ENCODE measurements around the gene AMER2. TPM values are rescaled to one million over a fixed set of nuclear protein-coding genes. Genes with fewer than 3 reads are reported as not detected.

The AMER2 gene
- polyA plus RNA-seq, 1 donor (not counting 4 experiments of a cell fraction or from before 2014, with no cell fraction given) = not detected

DNA sequence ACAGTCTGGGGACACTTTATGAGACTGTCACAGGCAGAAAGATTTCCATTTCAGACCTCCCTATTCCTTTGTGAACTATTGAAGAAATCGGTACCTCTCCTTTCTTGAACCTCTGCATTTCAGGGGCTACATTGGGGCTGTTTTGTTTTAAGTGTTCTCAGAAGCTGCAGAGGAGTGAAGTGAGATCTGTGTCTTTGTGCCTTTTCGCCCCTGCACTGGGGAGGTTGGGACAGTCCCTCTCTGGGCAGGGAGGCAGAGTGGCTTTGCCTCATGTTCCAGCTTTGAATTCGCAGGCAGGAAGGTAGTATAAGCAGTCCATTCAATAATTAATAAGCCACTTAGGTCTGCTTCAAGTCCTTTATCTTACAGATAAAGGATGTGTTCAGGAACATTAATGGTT lies 9.5 kb upstream of the AMER2 start:
- no peak for FAIRE-seq
- no peak overlapping the region for H3K4me2 ChIP-seq (ENCODE audit: control insufficient read depth, extremely low read depth, insufficient read depth, low read depth, low read length)
- no peaks in the 10 kb centered on the region for H3K9me1 ChIP-seq (ENCODE audit: control insufficient read depth, extremely low read depth, insufficient read depth, low read length)
- dilution Hi-C loops (cut with MboI; ENCODE audit: extremely low pct_ligation_motif_present, low sequenced_read_pairs) = no loop called here
- no peaks in the 10 kb centered on the region for H3K36me3 ChIP-seq (ENCODE audit: control insufficient read depth in 2 of 2, extremely low read depth in 1 of 2, insufficient read depth in 2 of 2, low read length in 2 of 2)
- no peak overlapping the region for H3K4me3 ChIP-seq (ENCODE audit: control insufficient read depth in 2 of 3, extremely low read depth in 1 of 3, insufficient read depth in 2 of 3, low read depth in 1 of 3, low read length in 3 of 3)
- TF ChIP-seq CTCF (optimal IDR thresholded peaks at IDR 0.05 in 1 of 3, IDR thresholded peaks at IDR 0.05 in 1 of 3, conservative IDR thresholded peaks at IDR 0.05 in 1 of 3; ENCODE audit: extremely low read depth in 1 of 3, insufficient read depth in 2 of 3, low read length in 3 of 3) (no peak), EZH2 (IDR thresholded peaks at IDR 0.05; ENCODE audit: low read length) (no peak)
- no peaks in the 10 kb centered on the region for H3K9me3 ChIP-seq (ENCODE audit: control insufficient read depth, low read depth, low read length)
- DNase-seq (ENCODE audit: low read depth, low spot score) = no peak
- H4K20me1 ChIP-seq (ENCODE audit: control insufficient read depth, extremely low read depth, insufficient read depth, low read length) = no peaks in the 10 kb centered on the region
- H2AFZ ChIP-seq (ENCODE audit: control insufficient read depth, low read length) = no peak overlapping the region
- peaks cover 4% of the 10 kb centered on the region for H3K27me3 ChIP-seq (ENCODE audit: control insufficient read depth, extremely low read depth, insufficient read depth, low read length)
- no peaks in the 10 kb centered on the region for H3K79me2 ChIP-seq (ENCODE audit: control insufficient read depth, insufficient read depth, low read length)
- no peak overlapping the region for H3K27ac ChIP-seq (ENCODE audit: control insufficient read depth, insufficient read depth, low read length)
- H3K9ac ChIP-seq (ENCODE audit: control insufficient read depth, extremely low read depth, insufficient read depth, low read length) = no peak overlapping the region
- no peaks in the 10 kb centered on the region for H3K4me1 ChIP-seq (ENCODE audit: control insufficient read depth, extremely low read depth, insufficient read depth, low read length)

DNA sequence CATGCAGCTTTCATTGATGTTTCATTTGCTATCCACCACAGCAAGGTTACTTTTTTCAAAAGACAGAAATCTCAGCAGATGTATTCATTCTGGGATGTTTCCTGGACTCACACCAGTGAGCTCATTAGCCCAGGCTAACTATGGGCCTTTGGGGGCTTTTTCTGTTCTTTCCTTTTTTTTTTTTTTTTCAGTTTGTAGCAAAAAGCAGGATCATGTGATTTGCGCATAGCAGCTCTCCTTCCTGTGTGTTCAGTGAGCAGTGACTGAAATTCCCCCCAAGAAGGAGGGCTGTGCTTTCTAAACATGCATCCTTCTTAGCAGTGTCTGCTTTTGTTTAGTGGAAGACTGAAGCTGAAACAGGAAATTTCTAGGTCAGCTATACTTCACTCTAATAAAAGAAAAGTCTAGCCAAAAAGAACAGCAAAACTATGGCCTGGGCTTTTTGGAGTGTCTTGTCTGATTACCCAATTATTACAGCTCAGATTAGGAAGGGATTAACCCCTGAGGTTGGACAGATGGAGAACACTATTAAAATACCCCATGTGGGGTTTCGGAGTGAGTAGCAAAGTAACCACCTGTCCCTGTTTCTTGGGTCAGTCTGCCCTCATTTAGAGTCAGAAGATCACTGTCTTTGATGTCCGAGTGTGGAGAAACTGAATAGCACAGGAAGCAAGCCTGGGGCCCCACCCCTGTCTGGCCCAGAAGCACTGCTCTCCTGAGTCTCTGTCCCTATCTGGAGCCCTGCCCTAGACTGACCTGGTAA lies 8.9 kb upstream of the AMER2 start:
- Histone ChIP-seq H3K27me3 (ENCODE audit: control insufficient read depth, extremely low read depth, insufficient read depth, low read length) (peaks cover 2% of the 10 kb centered on the region), H4K20me1 (ENCODE audit: control insufficient read depth, extremely low read depth, insufficient read depth, low read length) (no peaks in the 10 kb centered on the region), H3K9me1 (ENCODE audit: control insufficient read depth, extremely low read depth, insufficient read depth, low read length) (no peaks in the 10 kb centered on the region), H3K9ac (ENCODE audit: control insufficient read depth, extremely low read depth, insufficient read depth, low read length) (no peak overlapping the region), H3K36me3 (ENCODE audit: control insufficient read depth in 2 of 2, extremely low read depth in 1 of 2, insufficient read depth in 2 of 2, low read length in 2 of 2) (no peaks in the 10 kb centered on the region), H3K4me3 (ENCODE audit: control insufficient read depth in 2 of 3, extremely low read depth in 1 of 3, insufficient read depth in 2 of 3, low read depth in 1 of 3, low read length in 3 of 3) (no peak overlapping the region), H3K4me1 (ENCODE audit: control insufficient read depth, extremely low read depth, insufficient read depth, low read length) (no peaks in the 10 kb centered on the region), H3K27ac (ENCODE audit: control insufficient read depth, insufficient read depth, low read length) (no peak overlapping the region), H3K79me2 (ENCODE audit: control insufficient read depth, insufficient read depth, low read length) (no peaks in the 10 kb centered on the region), H3K4me2 (ENCODE audit: control insufficient read depth, extremely low read depth, insufficient read depth, low read depth, low read length) (no peak overlapping the region), H3K9me3 (ENCODE audit: control insufficient read depth, low read depth, low read length) (no peaks in the 10 kb centered on the region), H2AFZ (ENCODE audit: control insufficient read depth, low read length) (no peak overlapping the region)
- TF ChIP-seq CTCF (optimal IDR thresholded peaks at IDR 0.05 in 1 of 3, IDR thresholded peaks at IDR 0.05 in 1 of 3, conservative IDR thresholded peaks at IDR 0.05 in 1 of 3; ENCODE audit: extremely low read depth in 1 of 3, insufficient read depth in 2 of 3, low read length in 3 of 3) = no peak
- no peak for TF ChIP-seq EZH2 (IDR thresholded peaks at IDR 0.05; ENCODE audit: low read length)
- DNase-seq (ENCODE audit: low read depth, low spot score) (no peak), FAIRE-seq (no peak)
- dilution Hi-C loops (cut with MboI; ENCODE audit: extremely low pct_ligation_motif_present, low sequenced_read_pairs) = no loop called here

Data from keratinocyte (primary cell).